HG02870 (cell line): ENCODE results near the gene GNAQ.

Experiments used
- ATAC-seq: cut with Tn5 transposase; IDR thresholded peaks from one replicate; pipeline ENCODE4 v1.9.1; 2021; ENCODE audit warnings: mild to moderate bottlenecking, moderate library complexity; ENCODE audit not compliant: unreplicated experiment

Gene GNAQ

GRCh38 chr9:77851882-77852595, 179.6 kb downstream of the GNAQ start:
- no peak for ATAC-seq

DNA sequence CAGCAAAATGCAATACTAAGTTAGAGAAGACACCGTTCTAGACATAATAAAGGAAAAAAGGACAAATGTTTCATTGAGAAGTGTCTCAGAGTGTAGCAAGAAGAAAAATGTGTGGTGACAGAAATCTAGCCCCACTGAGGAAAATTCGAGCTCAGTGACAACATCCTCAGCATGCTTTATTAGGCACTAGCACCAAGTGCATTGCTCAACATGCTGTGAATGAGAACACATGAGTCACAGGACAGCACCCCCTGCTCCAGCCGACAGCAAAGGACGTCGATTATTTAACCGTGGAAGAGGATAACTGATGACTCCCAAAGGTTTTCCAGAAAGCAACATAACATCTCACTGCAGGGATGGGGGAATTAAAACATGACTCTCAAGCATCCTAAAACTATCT, 182.7 kb downstream of the GNAQ start:
- ATAC-seq, result no peak

GRCh38 chr9:77848404-77848803, 183.2 kb downstream of the GNAQ start:
- ATAC-seq, result no peak

GRCh38 chr9:77847626-77848025, 184.0 kb downstream of the GNAQ start:
- ATAC-seq, result no peak

- ATAC-seq, result no peak
Observed at GRCh38 chr9:77847059-77847499, 184.5 kb downstream of the GNAQ start.

DNA sequence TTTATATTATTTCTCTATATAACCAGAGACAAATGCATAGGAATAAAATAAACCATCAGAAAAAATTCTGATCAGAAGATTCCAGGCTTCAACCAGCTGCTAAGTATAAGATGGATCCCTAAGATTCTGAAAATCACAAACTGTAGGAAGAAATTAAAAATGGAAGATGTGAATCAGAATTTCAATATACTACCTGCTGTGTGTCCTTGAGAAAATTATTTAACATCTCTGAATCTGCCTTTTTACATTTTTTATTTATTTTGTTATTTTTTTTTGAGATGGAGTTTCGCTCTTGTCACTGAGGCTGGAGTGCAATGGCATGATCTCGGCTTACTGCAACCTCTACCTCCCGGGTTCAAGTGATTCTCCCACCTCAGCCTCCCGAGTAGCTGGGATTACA, 187.2 kb downstream of the GNAQ start:
- no peak for ATAC-seq

GRCh38 chr9:77843871-77844155, 187.8 kb downstream of the GNAQ start:
- ATAC-seq, result no peak

DNA sequence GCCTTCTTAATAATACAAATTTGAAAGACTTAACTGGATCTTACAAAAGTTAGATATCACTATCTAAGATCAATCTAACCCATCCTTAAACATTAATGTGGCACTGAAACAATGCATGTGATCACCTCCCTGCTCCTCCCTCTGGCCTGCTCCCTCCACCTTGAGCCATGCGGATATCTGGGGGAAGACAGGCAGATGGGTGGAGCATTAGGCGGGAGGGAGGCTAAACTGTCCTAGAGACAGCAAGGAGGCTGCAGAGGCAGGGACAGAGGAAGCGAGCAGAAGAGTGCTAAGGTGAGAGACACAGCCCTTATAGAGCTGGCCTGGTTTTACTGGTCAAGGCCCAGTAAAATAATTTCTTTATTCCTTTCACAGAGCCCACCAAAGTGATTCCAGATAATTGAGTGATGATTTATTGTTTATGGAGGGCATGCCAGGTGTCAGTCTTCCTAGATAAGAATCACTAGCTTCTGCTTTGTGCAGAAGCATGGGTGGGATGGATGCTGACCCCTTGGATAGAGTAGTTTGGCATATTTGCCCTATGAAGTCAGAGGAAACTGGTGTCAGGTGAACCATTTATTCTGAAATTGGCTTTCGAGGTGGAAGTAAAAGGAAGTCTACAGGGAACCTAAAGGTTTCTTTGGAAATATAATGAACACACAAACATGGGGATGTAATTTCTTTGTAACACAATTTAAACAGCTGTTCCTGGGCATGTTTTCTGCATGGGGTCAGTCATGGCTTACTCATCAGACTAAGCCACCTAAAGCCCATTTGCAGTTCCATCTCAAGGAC, 188.3 kb downstream of the GNAQ start:
- ATAC-seq, result no peak

DNA sequence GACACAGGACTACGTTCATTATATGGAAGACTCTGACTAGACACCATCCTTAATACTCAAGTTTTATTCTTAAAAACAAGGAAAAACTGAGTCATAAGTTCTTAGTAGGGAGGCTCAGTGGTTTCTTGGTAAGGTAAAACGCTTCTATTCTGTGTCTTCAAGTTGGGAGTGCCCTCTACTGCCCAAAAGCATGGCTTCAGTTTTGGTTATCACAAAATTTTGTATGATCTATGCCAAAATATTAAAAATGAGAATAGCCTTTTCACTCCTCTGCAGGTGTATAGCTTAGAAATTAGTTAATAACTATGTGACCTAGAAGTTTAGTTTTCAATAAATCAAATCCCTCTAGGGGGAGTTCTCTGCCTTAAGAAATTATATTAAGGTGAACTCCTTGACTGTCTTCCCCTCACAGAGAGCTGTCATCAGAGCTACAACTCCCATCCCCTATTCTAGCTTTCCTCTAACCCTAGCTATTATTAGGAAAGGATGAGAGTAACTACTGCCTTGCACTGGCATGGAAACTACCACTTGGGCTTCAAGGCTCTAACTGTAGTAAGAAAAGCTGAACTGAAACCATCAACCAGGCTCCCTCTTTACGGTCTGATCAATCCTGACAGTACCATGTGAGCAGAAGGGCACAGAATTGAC, 189.7 kb downstream of the GNAQ start:
- ATAC-seq, result peak; percentile 74

- no peak for ATAC-seq
Observed at GRCh38 chr9:77839459-77840140, 192.0 kb downstream of the GNAQ start.

DNA sequence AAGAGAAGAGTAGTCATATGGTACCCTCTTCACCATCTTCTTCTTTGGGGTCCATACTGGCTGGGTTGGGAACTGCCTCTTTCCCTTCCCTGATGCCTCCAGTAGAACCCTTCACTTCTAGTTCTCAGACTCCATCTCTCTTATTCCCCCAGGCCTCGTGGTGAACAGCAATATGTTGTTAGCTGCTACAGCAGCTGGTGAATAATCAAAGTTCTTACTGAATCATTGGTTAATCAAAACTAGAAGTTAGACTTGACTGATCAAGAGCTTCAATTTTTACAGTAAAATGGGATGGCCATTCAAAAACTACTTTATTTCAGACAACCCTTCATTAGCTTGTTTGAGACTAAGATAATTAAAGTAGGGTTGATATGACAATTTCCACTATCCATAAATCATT, 192.6 kb downstream of the GNAQ start:
- ATAC-seq, result no peak

DNA sequence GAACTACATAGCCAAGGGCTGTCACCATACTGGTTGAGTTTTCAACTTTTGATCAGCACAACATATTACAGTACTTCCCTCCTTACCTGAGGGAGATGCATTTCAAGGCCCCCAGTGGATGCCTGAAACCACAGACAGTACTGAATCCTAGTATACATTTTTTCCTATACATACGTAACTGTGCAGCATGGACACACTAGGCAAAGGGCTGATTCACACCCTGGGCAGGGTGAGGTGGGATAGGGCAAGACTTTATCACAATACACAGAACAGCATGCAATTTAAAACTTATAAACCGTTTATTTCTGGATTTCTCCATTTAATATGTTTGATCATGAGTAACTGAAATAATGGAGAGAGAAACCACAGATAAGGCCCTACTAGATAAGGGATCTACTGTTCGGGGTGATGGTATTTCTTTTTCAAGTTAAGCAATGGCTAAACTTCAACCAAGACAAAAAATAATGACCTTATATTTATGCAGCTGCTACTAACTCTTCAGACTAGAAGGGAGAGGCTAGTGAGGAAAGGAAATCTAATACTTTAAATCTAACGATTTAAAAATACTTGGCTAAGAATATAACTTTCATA, 196.6 kb downstream of the GNAQ start:
- no peak for ATAC-seq

GRCh38 chr9:77833561-77834429, 197.8 kb downstream of the GNAQ start:
- no peak for ATAC-seq

DNA sequence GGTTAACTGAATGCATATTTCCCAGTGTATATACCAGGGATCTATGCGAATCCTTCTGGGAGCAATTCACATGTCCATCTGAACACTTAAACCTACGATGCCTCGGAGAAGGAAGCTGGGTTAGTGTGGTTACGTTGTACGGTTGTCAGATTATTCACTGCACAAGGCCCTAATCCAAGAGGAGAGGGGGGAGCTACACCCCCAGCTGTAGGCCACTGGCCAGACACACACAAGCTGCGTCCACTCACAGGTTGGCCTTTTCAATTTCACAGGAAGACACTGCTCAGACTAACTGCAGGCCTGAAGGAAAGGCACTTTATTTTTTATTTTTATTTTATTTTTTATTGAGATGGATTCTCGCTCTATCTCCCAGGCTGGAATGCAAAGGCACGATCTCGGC, 199.0 kb downstream of the GNAQ start:
- ATAC-seq, result no peak

- ATAC-seq, result no peak
Observed at GRCh38 chr9:77831781-77832180, 199.8 kb downstream of the GNAQ start.

DNA sequence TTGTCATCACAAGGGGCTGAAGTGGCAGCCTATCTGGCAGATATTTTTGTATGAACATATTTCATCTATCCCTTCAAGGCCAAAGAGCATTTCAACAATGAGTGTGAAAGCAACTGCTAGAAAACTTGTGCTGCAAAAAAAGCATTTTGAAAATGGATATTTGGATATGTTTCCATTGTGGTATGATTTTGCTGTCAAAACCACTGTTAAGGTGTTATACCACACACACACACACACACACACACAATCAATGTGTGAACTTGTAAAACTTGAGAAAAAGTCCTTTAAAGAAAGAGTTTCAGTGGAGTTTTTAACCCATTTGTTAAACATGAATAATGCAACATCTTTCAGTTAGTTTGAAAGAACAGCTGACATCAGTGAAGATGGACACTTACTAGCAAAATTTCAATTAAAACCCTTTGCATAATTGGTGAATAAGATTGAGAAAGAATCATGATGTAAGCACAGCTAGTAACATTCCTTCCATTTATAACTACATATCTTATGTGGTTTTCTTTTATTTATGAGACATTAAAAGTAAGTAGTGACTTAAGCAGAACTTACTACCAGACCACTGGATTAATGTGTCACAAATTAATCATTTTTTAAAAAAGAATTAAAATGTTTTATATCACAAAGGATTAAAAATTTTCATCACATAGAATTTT, 200.9 kb downstream of the GNAQ start:
- ATAC-seq, result no peak

- no peak for ATAC-seq
Observed at GRCh38 chr9:77829420-77829819, 202.2 kb downstream of the GNAQ start.

DNA sequence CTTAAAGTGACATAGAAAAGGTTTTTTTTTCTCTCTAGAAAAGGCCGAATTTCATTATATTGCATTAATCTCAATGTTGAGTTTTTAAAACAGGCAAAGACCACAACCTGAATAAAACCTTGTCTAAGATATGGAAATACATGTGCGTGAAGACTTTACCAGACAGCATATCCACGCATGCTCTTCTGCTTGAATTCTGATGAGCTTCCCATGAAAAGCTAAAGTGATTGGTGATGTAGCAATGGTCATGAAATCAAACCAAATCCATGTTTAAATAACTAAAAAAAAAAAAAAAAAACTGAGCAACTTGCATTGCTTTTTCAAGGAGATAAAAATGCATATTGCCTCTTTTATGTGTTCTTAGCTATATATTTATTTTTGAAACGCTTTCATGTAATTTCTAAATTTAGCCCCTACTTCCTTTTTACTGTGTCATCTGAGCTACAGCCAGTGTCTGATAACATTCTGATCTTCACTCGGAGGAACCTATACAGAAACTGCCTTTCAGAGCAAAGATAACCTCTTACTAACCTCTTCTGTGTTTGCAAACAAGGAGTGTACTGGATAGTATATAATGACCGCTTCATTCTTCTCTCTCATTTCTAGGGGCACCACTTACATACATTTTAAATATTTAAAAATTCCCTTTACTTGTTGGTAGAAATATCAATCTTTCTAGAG, 204.4 kb downstream of the GNAQ start:
- ATAC-seq, result peak; percentile 67

DNA sequence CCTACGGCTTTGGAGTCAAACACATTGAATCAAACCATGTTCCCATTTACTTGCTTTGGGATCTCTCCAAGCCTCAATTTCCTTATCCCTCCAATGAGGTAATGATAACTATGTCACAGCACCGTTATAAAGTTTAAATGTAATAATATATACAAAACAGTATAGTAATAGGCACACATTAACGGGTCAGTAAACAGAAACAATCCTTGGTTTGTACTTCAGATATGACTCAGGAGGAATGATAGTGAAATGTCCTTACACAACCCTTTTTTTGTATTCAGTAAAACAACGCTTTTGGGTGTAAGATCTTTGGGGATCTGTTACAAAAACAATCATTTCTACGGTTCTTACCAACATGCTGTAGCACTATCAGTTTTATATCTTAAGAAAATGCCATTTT, 205.0 kb downstream of the GNAQ start:
- no peak for ATAC-seq
